T follicular helper cell (primary cell): ENCODE data around the gene MYH7.
"Not testable (repeated sequence)": the region's sequence is repeated elsewhere in the genome, so short reads cannot be mapped to it uniquely, and the experiment has no call there.

ENCODE experiments used
- DNase-seq: peaks from one replicate; pipeline ENCODE4 v3.0.0-alpha.2; 2020; ENCODE audit warnings: low read depth

The MYH7 gene

GRCh38 chr14:23386266-23386657, 49.2 kb downstream of the MYH7 start:
- DNase-seq = not testable (repeated sequence)

GRCh38 chr14:23385642-23386265, 49.7 kb downstream of the MYH7 start:
- DNase-seq = no peak

GRCh38 chr14:23385244-23385641, 50.2 kb downstream of the MYH7 start:
- DNase-seq = no peak

- DNase-seq = no peak
Observed at GRCh38 chr14:23384364-23385080, 50.9 kb downstream of the MYH7 start.

GRCh38 chr14:23382731-23383440, 52.6 kb downstream of the MYH7 start:
- no peak for DNase-seq

GRCh38 chr14:23382276-23382675, 53.2 kb downstream of the MYH7 start:
- DNase-seq = no peak

GRCh38 chr14:23381871-23382270, 53.6 kb downstream of the MYH7 start:
- DNase-seq = no peak

- no peak for DNase-seq
Observed at GRCh38 chr14:23380976-23381375, 54.5 kb downstream of the MYH7 start.

- DNase-seq = no peak
Observed at GRCh38 chr14:23380197-23380914, 55.1 kb downstream of the MYH7 start.

- DNase-seq = peak; percentile 59
Observed at GRCh38 chr14:23379366-23380196, 55.9 kb downstream of the MYH7 start.

- no peak for DNase-seq
Observed at GRCh38 chr14:23378612-23379220, 56.7 kb downstream of the MYH7 start.

- DNase-seq = no peak
Observed at GRCh38 chr14:23377573-23378563, 57.6 kb downstream of the MYH7 start.

GRCh38 chr14:23377198-23377550, 58.3 kb downstream of the MYH7 start:
- no peak for DNase-seq

GRCh38 chr14:23376482-23377197, 58.8 kb downstream of the MYH7 start, which contains the start of gene CMTM5:
CMTM5 (plus strand) TSS chr14:23377046; CDS start chr14:23377252, 206 bp downstream.
- DNase-seq = no peak

- DNase-seq = no peak
Observed at GRCh38 chr14:23375527-23376251, 59.8 kb downstream of the MYH7 start.

- DNase-seq = no peak
Observed at GRCh38 chr14:23373041-23373440, 62.4 kb downstream of the MYH7 start.

- no peak for DNase-seq
Observed at GRCh38 chr14:23372509-23372908, 63.0 kb downstream of the MYH7 start, which contains the start of gene IL25. IL25 (plus strand) TSS chr14:23372809.

GRCh38 chr14:23371865-23372264, 63.6 kb downstream of the MYH7 start:
- DNase-seq = no peak
